Endothelial cell of umbilical vein (primary cell): ENCODE data around the gene AJAP1. TPM values are rescaled to one million over a fixed set of nuclear protein-coding genes. Genes with fewer than 3 reads are reported as not detected.

Source experiments
- BruUV-seq: library from RNA; stranded (reverse); fragments of 400-500 nt; replicated peaks from 2 replicates; lab custom pipeline; 2021; lab: Mats Ljungman, UMichigan
- CTCF ChIA-PET: fragments of 300-600, 350-600 bp; sonication (Branson Sonifier 250); formaldehyde crosslinking; loops from one replicate; lab custom pipeline; 2021; ENCODE audit warnings: antibody characterized with exemption, inconsistent platforms; lab: Charles Lee
- POLR2A ChIA-PET: fragments of 300-600, 350-600 bp; sonication (Branson Sonifier 250); formaldehyde crosslinking; loops from one replicate; lab custom pipeline; 2021; ENCODE audit warnings: antibody characterized with exemption, inconsistent platforms; lab: Charles Lee
- DNase-seq: peaks from one replicate; pipeline ENCODE4 v3.0.0-alpha.2; 2011; ENCODE audit warnings: low read depth, low spot score
- FAIRE-seq: peaks from 2 replicates; lab custom pipeline; 2011; peaks lifted over from hg19 to GRCh38; lab: Jason Lieb, UNC
- H2AFZ ChIP-seq: 2 replicates; pipeline ENCODE4 v1.6.0; 2012; ENCODE audit warnings: low read depth, low read length, control low read depth, inconsistent platforms
- H3K27ac ChIP-seq: 2 replicates; pipeline ENCODE4 v1.5.1; 2011; ENCODE audit warnings: low read depth, mild to moderate bottlenecking, control low read depth, low read length, moderate library complexity; ENCODE audit not compliant: insufficient read depth
- H3K27me3 ChIP-seq, 2 experiments: 2 replicates each; pipeline versions ENCODE4 v1.6.0 to v1.6.1; 2011; ENCODE audit warnings: low read length in 2 of 2, mixed read lengths in 1 of 2; ENCODE audit not compliant: control insufficient read depth in 2 of 2, insufficient read depth in 2 of 2
- H3K36me3 ChIP-seq, 2 experiments: 2 replicates in 1 of 2; 3 replicates in 1 of 2; pipeline ENCODE4 v1.5.1; 2011; ENCODE audit warnings: low read length in 2 of 2, mild to moderate bottlenecking in 1 of 2, moderate library complexity in 1 of 2; ENCODE audit not compliant: control insufficient read depth in 2 of 2, insufficient read depth in 2 of 2; ENCODE audit errors: extremely low read depth in 1 of 2
- H3K4me1 ChIP-seq: 3 replicates; pipeline ENCODE4 v1.5.1; 2011; ENCODE audit warnings: mild to moderate bottlenecking, low read length; ENCODE audit not compliant: control insufficient read depth, insufficient read depth; ENCODE audit errors: extremely low read depth
- H3K4me2 ChIP-seq: 2 replicates; pipeline ENCODE4 v1.6.1; 2011; ENCODE audit warnings: low read length, control low read depth, mixed read lengths; ENCODE audit not compliant: insufficient read depth
- H3K4me3 ChIP-seq, 3 experiments: fragments of 200-600 bp in 1 of 3; sonication (generic), shearing (Covaris generic) in 1 of 3; replicated peaks in 1 of 3; 2 replicates each; pipeline ENCODE4 v1.5.1; 2011 to 2016; ENCODE audit warnings: control low read depth in 3 of 3, low read length in 3 of 3, mild to moderate bottlenecking in 2 of 3, inconsistent platforms in 1 of 3, low read depth in 1 of 3, moderate library complexity in 1 of 3; ENCODE audit not compliant: insufficient read depth in 1 of 3
- H3K79me2 ChIP-seq: 2 replicates; pipeline ENCODE4 v1.6.0; 2012; ENCODE audit warnings: low read length, inconsistent platforms; ENCODE audit not compliant: control insufficient read depth, insufficient read depth
- H3K9ac ChIP-seq: replicated peaks from 2 replicates; pipeline ENCODE3; 2011; ENCODE audit warnings: low read length, control low read depth; ENCODE audit not compliant: insufficient read depth; ENCODE audit errors: extremely low read depth
- H3K9me1 ChIP-seq: replicated peaks from 3 replicates; pipeline ENCODE4 v1.6.0; 2011; ENCODE audit warnings: mild to moderate bottlenecking, low read length; ENCODE audit not compliant: control insufficient read depth, insufficient read depth; ENCODE audit errors: extremely low read depth
- H3K9me3 ChIP-seq: replicated peaks from 2 replicates; pipeline ENCODE4 v1.5.1; 2012; ENCODE audit warnings: low read length, inconsistent platforms; ENCODE audit not compliant: control insufficient read depth, insufficient read depth
- H4K20me1 ChIP-seq: replicated peaks from 2 replicates; pipeline ENCODE3; 2011; ENCODE audit warnings: mild to moderate bottlenecking, low read length; ENCODE audit not compliant: control insufficient read depth, insufficient read depth; ENCODE audit errors: extremely low read depth
- CTCF ChIP-seq, 2 donors: IDR thresholded peaks; 1 replicate in 1 of 2; 2 replicates in 1 of 2; pipeline ENCODE4 v1.5.1; 2011; ENCODE audit warnings: low read length in 2 of 2, mild to moderate bottlenecking in 2 of 2, moderate library complexity in 2 of 2, control low read depth in 1 of 2, inconsistent platforms in 1 of 2, low read depth in 1 of 2; ENCODE audit not compliant: insufficient read depth in 1 of 2; ENCODE audit errors: extremely low read depth in 1 of 2
- EZH2 ChIP-seq: IDR thresholded peaks from 2 replicates; pipeline ENCODE4 v1.6.1; 2012; ENCODE audit warnings: borderline replicate concordance, low read depth, mild to moderate bottlenecking, moderate library complexity, low read length, inconsistent platforms; ENCODE audit not compliant: severe bottlenecking
- FOS ChIP-seq: IDR thresholded peaks from 2 replicates; pipeline ENCODE4 v1.6.1; 2011; ENCODE audit warnings: mild to moderate bottlenecking, low read length, moderate library complexity, borderline replicate concordance; ENCODE audit not compliant: insufficient read depth
- GATA2 ChIP-seq: IDR thresholded peaks from 2 replicates; pipeline ENCODE4 v1.7.0; 2011; ENCODE audit warnings: low read depth, mild to moderate bottlenecking, moderate library complexity, mixed read lengths, low read length; ENCODE audit not compliant: insufficient read length, insufficient read depth
- JUN ChIP-seq: IDR thresholded peaks from 2 replicates; pipeline ENCODE4 v1.6.1; 2011; ENCODE audit warnings: borderline replicate concordance, low read depth; ENCODE audit not compliant: insufficient read length, insufficient read depth
- MAX ChIP-seq: IDR thresholded peaks from 2 replicates; pipeline ENCODE4 v1.6.1; 2011; ENCODE audit not compliant: insufficient read depth, insufficient read length
- POLR2A ChIP-seq: IDR thresholded peaks from 2 replicates; pipeline ENCODE4 v1.6.1; 2012; ENCODE audit warnings: low read depth, mild to moderate bottlenecking, control low read depth, low read length
- POLR2AphosphoS5 ChIP-seq: IDR thresholded peaks from 2 replicates; pipeline ENCODE4 v1.6.1; 2012; ENCODE audit warnings: low read depth, mild to moderate bottlenecking, control low read depth, low read length, moderate library complexity; ENCODE audit not compliant: insufficient read depth
- dilution Hi-C: fragments of 300-500 bp; cut with MboI; formaldehyde crosslinking; loops from one replicate; pipeline ENCODE4 v1.15.0; 2019; ENCODE audit warnings: low sequenced_read_pairs; ENCODE audit not compliant: extremely low pct_ligation_motif_present
- intact Hi-C: fragments of 100-400 bp; cut with micrococcal nuclease; formaldehyde crosslinking; loops from one replicate; pipeline ENCODE4 v1.10.0; 2022
- polyA plus RNA-seq, 4 experiments: library from polyadenylated mRNA; depleted of rRNA in 3 of 4; stranded (reverse) in 3 of 4; unstranded in 1 of 4; fragments of >200 nt; gene quantifications; 2 replicates each; pipeline versions ENCODE4 v1.2.1 to v1.2.3, GENCODE V29; 2011 to 2012; ENCODE audit warnings: missing spikeins in 1 of 4
- total RNA-seq: library from RNA; stranded (reverse); gene quantifications from 2 replicates; pipeline ENCODE4 v1.2.3, GENCODE V29; 2021

The AJAP1 gene
- total and polyA plus RNA-seq, 2 donors (not counting 3 experiments of a cell fraction or from before 2014, with no cell fraction given): not detected

- TF ChIP-seq JUN (no peak), POLR2A (no peak), CTCF (IDR thresholded peaks at IDR 0.05; ENCODE audit: extremely low read depth in 1 of 2, insufficient read depth in 1 of 2, low read depth in 1 of 2, low read length in 2 of 2) (no peak), FOS (no peak)
- dilution Hi-C loops (no loop called here), intact Hi-C loops (no loop called here)
- Histone ChIP-seq H4K20me1 (no peaks in the 10 kb centered on the region), H3K9me3 (peaks cover 5% of the 10 kb centered on the region), H3K79me2 (no peaks in the 10 kb centered on the region), H2AFZ (no peak overlapping the region), H3K4me3 (no peak overlapping the region), H3K9me1 (no peaks in the 10 kb centered on the region), H3K27ac (no peak overlapping the region), H3K9ac (no peak overlapping the region), H3K36me3 (no peaks in the 10 kb centered on the region), H3K4me1 (no peaks in the 10 kb centered on the region), H3K27me3 (no peaks in the 10 kb centered on the region), H3K4me2 (no peak overlapping the region)
- BruUV-seq: no TSS peak
- no peak for FAIRE-seq
- CTCF ChIA-PET: no interaction called here
- POLR2A ChIA-PET: no interaction called here
- DNase-seq: no peak
These were observed 166.1 kb downstream of the AJAP1 start for GRCh38 chr1:4820543-4820942.

GRCh38 chr1:4825800-4826450 is 171.5 kb downstream of the AJAP1 start:
- intact Hi-C loops (no loop called here), dilution Hi-C loops (no loop called here)
- Histone ChIP-seq H3K4me1 (no peaks in the 10 kb centered on the region), H3K36me3 (no peaks in the 10 kb centered on the region), H4K20me1 (no peaks in the 10 kb centered on the region), H3K27me3 (no peaks in the 10 kb centered on the region), H3K4me2 (no peak overlapping the region), H3K9me1 (no peaks in the 10 kb centered on the region), H2AFZ (no peak overlapping the region), H3K27ac (no peak overlapping the region), H3K9ac (no peak overlapping the region), H3K79me2 (no peaks in the 10 kb centered on the region), H3K9me3 (peaks cover 5% of the 10 kb centered on the region), H3K4me3 (no peak overlapping the region)
- ChIA-PET POLR2A (no interaction called here), CTCF (no interaction called here)
- DNase-seq (no peak), FAIRE-seq (no peak)
- BruUV-seq: no TSS peak
- no peak for TF ChIP-seq MAX
- no peak for TF ChIP-seq POLR2AphosphoS5
- TF ChIP-seq JUN: no peak
- no peak for TF ChIP-seq EZH2
- no peak for TF ChIP-seq GATA2
